Stimulated activated CD4-positive, alpha-beta T cell treated with anti-CD3 and anti-CD28 coated beads, Interleukin-15, amount 100 ng/mL, for 1 hour (primary cell): ENCODE results near the gene NECTIN1.

Experiments
- DNase-seq, 2 donors: peaks; one replicate each; pipeline ENCODE4 v3.0.0-alpha.2; 2020; ENCODE audit warnings: low read depth in 1 of 2, low spot score in 1 of 2

Gene NECTIN1

GRCh38 chr11:119673759-119674336, 55.2 kb downstream of the NECTIN1 start:
- DNase-seq = peak in 1 of 2 donors; percentile 9

- DNase-seq = no peak
Observed at GRCh38 chr11:119673052-119673758, 55.8 kb downstream of the NECTIN1 start.

DNA sequence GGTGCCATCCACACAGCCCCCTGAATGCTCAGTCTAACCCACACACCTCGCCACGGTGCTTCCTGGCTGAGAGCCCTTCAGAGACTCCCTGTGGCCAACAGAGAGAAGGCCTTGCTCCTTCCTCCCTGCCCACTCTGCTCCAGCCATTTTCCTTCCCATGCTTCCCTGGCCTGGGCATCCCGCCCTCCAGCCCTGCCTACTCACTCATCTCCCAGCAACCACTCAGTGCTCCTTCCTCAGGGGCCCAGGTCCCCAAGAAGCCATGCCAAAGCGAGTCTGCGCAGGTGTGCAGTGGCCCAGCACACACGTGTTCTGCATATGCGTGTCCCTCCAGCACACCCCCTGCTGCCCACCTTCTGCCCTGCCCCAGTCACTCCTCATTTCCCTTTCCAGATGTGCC, 56.4 kb downstream of the NECTIN1 start:
- DNase-seq = no peak

DNA sequence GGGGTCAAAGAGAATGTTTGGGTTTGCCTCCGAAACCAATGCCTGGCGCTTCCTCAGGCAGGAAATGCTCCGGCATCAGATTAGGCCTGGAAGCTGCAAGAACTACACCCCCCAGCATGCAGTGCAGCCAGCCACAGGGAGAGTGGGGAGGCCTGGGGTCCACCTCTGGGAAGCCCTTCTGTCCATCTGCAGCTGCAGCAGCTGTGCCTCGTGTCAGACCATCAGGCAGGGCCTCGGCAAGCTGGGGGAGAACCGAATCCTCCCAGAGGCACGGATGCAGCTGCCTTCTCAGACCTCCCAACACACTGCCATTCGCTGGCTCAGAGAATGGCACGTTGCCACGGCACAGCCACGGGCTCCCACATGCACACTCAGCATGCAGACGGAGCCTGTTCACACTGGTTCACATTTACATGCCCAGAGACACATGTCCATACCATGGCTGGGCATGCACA, 57.4 kb downstream of the NECTIN1 start:
- no peak for DNase-seq

- no peak for DNase-seq
Observed at GRCh38 chr11:119671051-119671450, 57.9 kb downstream of the NECTIN1 start.

DNA sequence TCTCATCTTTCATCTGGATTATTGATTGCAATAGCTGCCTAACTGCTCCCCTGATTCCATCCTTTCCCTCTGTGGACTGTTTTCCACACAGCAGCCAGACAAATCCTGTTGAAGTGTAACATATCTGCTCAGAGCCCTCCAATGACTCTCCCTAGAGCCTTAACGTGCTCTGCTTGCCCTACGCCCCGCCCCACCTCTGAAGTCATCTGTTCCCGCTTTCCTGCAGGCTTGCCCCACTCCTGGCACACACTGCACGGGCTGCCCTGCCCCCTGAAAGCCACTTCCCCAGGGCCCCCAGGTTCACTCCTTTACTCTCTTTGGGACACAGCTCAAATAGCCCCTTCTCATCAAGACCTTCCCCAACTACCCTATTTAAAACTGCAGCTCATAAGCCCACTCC, 59.5 kb downstream of the NECTIN1 start:
- DNase-seq = no peak

DNA sequence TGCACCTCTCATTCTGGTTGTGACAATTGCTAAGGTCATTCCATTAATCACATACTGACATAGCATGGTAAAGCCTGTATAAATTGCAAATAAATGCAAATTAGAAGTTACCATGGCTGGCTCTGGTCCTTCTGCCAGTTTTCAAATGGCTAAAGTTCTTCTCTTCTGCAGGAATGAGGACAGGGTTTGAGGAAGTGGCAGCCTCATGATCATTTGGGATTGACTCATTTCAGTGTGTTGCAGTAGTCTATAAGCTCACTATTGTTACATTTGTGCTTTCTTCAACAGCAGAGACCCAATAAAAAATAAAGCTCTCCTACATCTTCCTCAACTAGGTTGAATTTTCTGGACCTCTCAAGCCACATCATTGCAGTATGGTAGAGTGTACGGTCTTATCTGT, 60.3 kb downstream of the NECTIN1 start:
- DNase-seq = no peak

GRCh38 chr11:119666463-119667131, 62.4 kb downstream of the NECTIN1 start:
- peak; percentile 13 to 38 for DNase-seq

GRCh38 chr11:119666061-119666460, 62.9 kb downstream of the NECTIN1 start:
- DNase-seq = no peak

DNA sequence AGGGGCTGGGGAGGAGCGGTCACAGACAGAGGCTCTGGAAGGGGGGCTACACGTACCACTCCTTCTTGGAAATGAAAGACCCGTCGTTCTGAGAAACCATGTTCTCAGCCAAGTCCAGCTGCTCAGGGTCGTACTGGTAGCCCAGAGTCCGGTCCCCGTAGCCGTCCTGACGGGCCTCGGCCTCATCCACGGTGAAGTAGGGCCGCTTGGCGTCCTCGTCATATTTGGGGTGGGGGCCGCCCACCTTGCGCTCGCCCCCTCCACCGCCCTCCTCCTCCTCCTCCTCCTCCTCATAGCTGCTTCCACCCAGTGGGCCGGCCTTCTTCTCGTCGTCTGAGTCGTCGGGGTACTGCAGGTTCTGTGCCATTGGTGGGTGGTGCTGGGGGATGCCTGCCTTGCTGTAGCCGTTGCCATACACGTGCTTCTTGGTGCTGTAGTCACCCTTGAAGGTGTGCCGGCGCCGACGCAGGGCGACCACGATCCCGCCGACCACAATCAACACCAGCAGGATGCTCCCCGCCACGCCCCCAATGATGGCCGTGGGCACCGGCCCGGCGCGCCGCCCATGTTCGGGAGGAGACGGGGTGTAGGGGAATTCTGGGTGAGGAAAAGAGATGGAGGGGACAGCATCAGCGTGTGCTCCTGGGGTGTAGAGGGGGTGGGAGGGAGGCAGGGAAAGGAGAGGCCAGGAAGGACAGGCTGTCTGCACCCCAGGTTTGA, 64.1 kb downstream of the NECTIN1 start:
- DNase-seq = no peak

- no peak for DNase-seq
Observed at GRCh38 chr11:119664063-119664572, 64.9 kb downstream of the NECTIN1 start.

- no peak for DNase-seq
Observed at GRCh38 chr11:119663279-119663678, 65.7 kb downstream of the NECTIN1 start.

- DNase-seq = no peak
Observed at GRCh38 chr11:119661226-119661625, 67.8 kb downstream of the NECTIN1 start.

DNA sequence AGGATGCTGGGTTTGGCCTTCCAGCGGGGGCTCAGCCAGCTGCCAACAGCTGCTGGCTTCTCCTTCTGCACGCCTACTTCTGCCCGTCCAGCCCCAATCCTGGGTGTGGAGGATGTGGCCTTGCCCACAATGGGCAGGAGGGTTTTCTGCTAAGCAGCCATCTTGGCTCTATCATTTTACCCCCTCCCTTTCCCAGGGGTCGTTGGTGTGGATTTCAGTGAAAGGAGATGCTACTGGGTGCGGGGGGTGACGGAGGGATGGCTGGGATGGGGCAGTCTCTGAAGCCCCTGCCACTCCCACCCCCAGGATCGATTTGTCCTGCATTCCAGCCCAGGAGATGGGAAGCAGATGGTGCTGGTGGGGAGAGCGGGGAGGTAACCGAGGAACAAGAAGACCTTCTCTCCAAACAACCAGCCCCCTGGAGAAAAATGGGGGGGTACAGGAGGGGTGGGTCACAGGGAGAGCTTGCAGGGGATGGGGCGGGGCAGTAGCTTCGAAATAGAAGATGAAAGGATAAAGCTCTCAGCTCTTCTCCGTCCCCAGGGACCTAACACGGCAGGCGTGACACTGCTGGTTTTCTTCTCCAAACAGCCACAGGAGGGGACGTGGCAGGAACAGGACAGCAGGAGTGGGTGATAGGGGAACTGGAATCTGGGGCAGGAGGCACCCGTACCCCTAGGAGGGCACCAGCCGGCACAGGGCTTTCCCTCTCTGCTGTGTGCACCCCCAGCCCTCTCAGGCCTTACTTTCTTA, 68.9 kb downstream of the NECTIN1 start:
- no peak for DNase-seq

DNA sequence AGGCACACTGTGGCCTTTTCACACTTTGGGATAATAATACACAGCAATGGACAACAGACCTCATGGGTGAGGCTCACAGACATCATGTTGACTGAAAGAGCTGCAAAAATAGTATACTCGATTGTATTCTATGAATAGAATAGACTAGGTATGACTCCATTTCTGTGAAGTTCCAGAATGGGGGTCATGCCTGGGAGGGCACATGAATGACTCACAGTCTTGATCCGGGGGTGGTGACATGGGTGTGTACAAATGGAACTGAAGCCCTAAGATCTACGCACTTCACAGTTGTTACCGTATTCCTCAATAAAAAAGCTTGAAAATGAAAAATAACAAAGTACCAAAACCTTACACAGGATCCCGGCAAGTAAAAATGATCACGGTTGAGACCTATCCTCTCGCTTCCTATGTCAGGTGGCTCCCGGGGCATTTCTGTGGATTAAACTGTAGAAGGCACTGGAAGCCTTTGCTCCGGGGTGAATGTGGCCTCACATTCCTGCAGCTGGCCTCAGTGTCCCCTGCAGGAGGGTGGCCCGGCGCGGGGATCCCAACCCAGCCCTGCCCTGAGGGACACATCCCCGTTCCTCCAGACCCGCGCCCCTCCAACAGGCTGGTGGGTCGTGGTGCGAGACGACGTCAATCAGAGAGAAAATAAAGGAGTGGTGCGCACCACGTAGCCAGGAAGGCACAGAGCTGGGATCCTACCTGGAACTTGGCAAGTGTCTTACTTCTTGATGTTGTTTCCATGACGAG, 75.9 kb downstream of the NECTIN1 start:
- no peak for DNase-seq

- DNase-seq = no peak
Observed at GRCh38 chr11:119651802-119652584, 77.0 kb downstream of the NECTIN1 start.

- no peak for DNase-seq
Observed at GRCh38 chr11:119650251-119650650, 78.7 kb downstream of the NECTIN1 start.

GRCh38 chr11:119647254-119647653, 81.7 kb downstream of the NECTIN1 start:
- no peak for DNase-seq

DNA sequence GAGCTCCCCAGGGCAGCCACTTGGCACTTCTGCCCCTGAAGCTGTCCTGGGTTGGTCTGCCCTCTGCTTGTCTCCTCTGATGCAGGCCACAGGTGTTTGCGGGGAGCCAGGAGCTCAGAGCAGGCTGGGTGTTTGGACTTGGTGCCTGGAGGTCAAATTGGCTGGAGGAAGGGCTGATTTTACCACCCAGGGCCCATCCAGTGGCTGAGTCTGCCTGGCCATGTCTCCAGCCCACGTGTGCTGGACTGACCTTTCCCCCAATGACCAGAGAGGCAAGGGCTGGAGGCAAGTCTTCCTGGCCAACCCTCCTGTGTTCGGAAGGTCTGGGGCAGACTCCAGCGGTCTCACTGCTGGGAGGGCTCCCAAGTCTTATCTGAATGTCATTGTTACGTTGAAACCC, 84.0 kb downstream of the NECTIN1 start:
- DNase-seq = no peak
